Brain microvascular endothelial cell (primary cell): Measurements from ENCODE around the gene CASQ1.

Source experiments
- DNase-seq: peaks from one replicate; pipeline ENCODE4 v3.0.0-alpha.2; 2020
- H3K27ac ChIP-seq: fragments of 250-450 bp; sonication (Bioruptor Pico); 2 replicates; pipeline ENCODE4 v1.5.1; 2020; ENCODE audit warnings: mild to moderate bottlenecking, moderate library complexity
- H3K27me3 ChIP-seq: fragments of 250-450 bp; sonication (Bioruptor Pico); replicated peaks from 2 replicates; pipeline ENCODE4 v1.5.1; 2020; ENCODE audit warnings: mild to moderate bottlenecking
- H3K36me3 ChIP-seq: fragments of 250-450 bp; sonication (Bioruptor Pico); replicated peaks from 2 replicates; pipeline ENCODE4 v1.5.1; 2020; ENCODE audit warnings: mild to moderate bottlenecking
- H3K4me3 ChIP-seq: 2 replicates; pipeline ENCODE4 v1.5.1; 2011; ENCODE audit warnings: low read depth, mild to moderate bottlenecking, control low read depth, low read length, moderate library complexity
- in situ Hi-C: cut with HindIII; loops from 2 replicates; pipeline ENCODE4 v1.10.0; 2017; ENCODE audit warnings: low sequenced_read_pairs, low pct_ligation_motif_present
- TF ChIP-seq, protein P1 (sequence below): IDR thresholded peaks from 2 replicates; pipeline ENCODE4 v1.5.1; 2011; ENCODE audit warnings: low read depth, mild to moderate bottlenecking, moderate library complexity, low read length, control low read depth, inconsistent platforms; ENCODE audit errors: missing control alignments

The CASQ1 gene

DNA sequence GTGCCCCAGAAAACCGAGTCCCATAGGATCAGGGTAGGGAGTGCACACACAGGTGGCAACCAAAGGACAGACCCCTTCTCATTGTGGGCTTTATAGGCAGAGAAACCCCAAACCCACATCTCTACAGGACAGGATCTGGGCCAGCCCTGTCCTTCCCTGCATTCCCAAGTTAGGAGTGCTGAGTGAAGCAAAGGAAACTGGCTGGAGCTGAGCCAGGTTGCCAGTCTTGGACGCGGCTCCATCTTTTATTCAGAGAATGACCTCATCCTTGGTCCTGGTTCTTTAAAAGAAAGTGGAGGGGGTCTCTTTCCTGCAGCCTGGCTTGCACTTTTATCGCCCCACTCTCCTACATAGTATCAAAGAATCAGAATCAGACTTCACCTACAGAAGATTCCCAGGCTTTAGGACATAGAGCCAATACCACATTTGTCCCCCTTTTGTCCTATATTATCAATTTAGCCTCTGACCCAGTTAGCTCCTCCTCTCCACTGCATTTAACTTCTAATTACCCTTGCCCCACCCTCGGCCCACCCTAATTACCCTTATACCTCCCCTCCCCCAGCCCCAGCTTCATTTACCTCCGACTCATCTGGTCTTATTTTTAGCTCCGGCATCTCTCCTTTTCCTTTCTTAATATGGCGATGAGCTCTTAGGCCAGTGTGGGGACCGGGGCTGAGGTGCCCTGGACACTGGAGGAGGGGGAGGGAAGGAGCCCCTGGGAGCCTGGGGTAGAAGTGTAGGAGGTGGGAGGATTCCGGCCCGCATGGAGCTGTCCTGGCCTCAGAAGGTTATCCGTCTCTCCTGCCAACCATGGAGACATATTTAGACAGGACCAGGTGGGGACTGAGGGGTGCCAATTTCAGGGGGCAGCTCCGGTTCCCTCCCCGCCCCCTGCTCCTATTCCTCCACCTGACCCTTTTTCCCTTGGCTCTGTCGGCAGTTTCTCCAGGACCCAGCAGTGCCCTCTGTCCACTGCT lies at the start of gene CASQ1:
CASQ1 (plus strand) TSS at position 927 of the 977 bp plus-strand sequence. CDS start 177 bp downstream, outside the sequence.
- H3K27ac ChIP-seq: no peak within 1 kb of the TSS
- in situ Hi-C loops: no loop called here

DNA sequence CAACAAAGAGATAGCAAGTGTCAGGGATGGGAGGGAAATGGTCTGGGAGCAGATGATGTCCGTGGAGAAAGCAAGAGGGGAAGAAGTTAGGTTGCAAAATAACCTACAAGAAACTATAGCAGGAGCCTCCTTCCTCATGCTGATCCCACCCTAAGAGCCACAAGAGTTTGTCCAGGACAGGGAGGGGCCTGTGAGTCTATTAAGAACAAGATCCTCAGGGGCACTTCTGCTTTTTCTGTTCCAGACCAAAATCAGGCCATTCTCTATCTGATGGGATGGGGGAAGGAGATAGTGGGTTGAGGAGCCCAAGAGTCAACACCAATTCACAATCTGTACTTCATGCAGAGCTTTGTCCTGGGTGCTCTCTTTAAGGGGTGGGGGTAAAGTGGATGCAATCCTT lies 46.7 kb upstream of the CASQ1 start:
- Histone ChIP-seq H3K36me3 (no peaks in the 10 kb centered on the region), H3K27me3 (no peaks in the 10 kb centered on the region), H3K4me3 (no peak overlapping the region), H3K27ac (no peak overlapping the region)
- DNase-seq: no peak
- TF ChIP-seq, protein P1, sequence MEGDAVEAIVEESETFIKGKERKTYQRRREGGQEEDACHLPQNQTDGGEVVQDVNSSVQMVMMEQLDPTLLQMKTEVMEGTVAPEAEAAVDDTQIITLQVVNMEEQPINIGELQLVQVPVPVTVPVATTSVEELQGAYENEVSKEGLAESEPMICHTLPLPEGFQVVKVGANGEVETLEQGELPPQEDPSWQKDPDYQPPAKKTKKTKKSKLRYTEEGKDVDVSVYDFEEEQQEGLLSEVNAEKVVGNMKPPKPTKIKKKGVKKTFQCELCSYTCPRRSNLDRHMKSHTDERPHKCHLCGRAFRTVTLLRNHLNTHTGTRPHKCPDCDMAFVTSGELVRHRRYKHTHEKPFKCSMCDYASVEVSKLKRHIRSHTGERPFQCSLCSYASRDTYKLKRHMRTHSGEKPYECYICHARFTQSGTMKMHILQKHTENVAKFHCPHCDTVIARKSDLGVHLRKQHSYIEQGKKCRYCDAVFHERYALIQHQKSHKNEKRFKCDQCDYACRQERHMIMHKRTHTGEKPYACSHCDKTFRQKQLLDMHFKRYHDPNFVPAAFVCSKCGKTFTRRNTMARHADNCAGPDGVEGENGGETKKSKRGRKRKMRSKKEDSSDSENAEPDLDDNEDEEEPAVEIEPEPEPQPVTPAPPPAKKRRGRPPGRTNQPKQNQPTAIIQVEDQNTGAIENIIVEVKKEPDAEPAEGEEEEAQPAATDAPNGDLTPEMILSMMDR: no peak
- in situ Hi-C loops: no loop called here

More for the DNA sequence above, at the start of gene CASQ1:
- TF ChIP-seq, protein P1: no peak
- Histone ChIP-seq H3K36me3 (no peaks in the 10 kb centered on the region), H3K27me3 (no peaks in the 10 kb centered on the region), H3K4me3 (no peak within 1 kb of the TSS)
- DNase-seq: no peak

DNA sequence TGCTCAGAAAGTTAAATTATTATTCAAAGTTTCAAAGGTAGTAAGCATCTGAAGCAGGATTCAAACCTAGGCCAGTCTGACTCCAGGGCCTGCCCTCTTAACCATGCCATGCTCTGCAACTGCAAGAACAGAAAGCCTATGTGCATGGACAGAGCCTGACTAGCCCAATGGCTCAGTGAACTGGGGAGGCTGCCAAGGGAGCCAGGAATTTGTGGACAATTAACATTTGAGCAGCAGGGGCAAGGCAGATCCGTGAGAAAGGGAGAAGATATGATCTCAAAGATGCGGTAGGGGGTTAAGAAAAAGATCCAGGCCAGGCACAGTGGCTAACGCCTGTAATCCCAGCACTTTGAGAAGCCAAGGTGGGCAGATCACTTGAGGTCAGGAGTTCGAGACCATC lies 45.5 kb upstream of the CASQ1 start:
- DNase-seq: no peak
- in situ Hi-C loops: no loop called here
- no peak overlapping the region for H3K4me3 ChIP-seq
- no peak overlapping the region for H3K27ac ChIP-seq
- TF ChIP-seq, protein P1: no peak
- no peaks in the 10 kb centered on the region for H3K36me3 ChIP-seq
- no peaks in the 10 kb centered on the region for H3K27me3 ChIP-seq

DNA sequence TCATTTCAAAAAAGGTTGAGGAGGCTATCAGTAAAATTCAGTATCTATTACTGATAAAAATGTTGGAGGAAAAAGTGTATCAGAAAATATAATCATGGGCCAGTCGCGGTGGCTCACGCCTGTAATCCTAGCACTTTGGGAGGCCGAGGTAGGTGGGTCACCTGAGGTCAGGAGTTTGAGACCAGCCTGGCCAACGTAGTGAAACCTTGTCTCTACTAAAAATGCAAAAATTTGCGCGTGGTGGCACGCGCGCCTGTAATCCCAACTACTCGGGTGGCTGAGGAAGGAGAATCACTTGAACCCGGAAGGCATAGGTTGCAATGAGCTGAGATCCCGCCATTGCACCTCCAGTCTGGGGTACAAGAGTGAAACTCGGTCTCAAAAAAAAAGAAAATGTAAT lies 44.3 kb upstream of the CASQ1 start:
- H3K4me3 ChIP-seq: no peak overlapping the region
- TF ChIP-seq, protein P1: no peak
- H3K27me3 ChIP-seq: no peaks in the 10 kb centered on the region
- DNase-seq: no peak
- H3K36me3 ChIP-seq: no peaks in the 10 kb centered on the region
- in situ Hi-C loops: no loop called here
- H3K27ac ChIP-seq: no peak overlapping the region

DNA sequence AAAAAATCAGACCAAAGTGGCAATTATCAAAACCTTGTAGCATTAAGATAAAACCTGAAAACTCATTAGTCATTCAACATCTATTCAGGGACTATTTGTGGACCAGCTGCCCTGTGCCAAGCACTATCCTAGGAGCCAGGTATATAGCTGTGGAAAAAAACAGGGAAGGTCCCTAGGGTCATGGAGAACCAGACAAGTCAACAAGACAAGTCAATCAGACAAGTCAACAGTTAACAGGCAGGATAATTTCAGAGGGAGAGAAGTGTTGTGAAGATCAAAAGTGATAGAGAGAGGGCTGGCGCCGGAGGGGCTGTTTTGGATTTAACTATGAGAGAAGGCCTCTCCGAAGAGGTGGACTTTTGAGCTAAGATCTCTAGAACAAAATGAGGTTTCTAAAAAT lies 42.3 kb upstream of the CASQ1 start:
- Histone ChIP-seq H3K36me3 (no peaks in the 10 kb centered on the region), H3K27ac (no peak overlapping the region), H3K27me3 (no peaks in the 10 kb centered on the region), H3K4me3 (no peak overlapping the region)
- in situ Hi-C loops: no loop called here
- TF ChIP-seq, protein P1: no peak
- no peak for DNase-seq
